Ishikawa (cell line): Measurements from ENCODE around the gene MSH5.

Source experiments
- CEBPB ChIP-seq: IDR thresholded peaks from 2 replicates; pipeline ENCODE4 v1.6.1; 2012
- CREB1 ChIP-seq: IDR thresholded peaks from 2 replicates; pipeline ENCODE4 v1.6.1; 2012; ENCODE audit warnings: low read depth
- EGR1 ChIP-seq: IDR thresholded peaks from 2 replicates; pipeline ENCODE4 v1.6.1; 2012
- EP300 ChIP-seq: IDR thresholded peaks from 2 replicates; pipeline ENCODE4 v1.6.1; 2012; ENCODE audit warnings: borderline replicate concordance
- FOXM1 ChIP-seq: IDR thresholded peaks from 2 replicates; pipeline ENCODE4 v1.6.1; 2012; ENCODE audit warnings: low read depth, borderline replicate concordance
- NFIC ChIP-seq: IDR thresholded peaks from 2 replicates; pipeline ENCODE4 v1.6.1; 2012
- RAD21 ChIP-seq: IDR thresholded peaks from 2 replicates; pipeline ENCODE4 v1.6.1; 2012; ENCODE audit warnings: low read depth
- TAF1 ChIP-seq: IDR thresholded peaks from 2 replicates; pipeline ENCODE4 v1.6.1; 2012; ENCODE audit warnings: low read depth, mild to moderate bottlenecking
- TCF12 ChIP-seq: IDR thresholded peaks from 2 replicates; pipeline ENCODE4 v1.6.1; 2012; ENCODE audit warnings: low read depth
- TEAD4 ChIP-seq: IDR thresholded peaks from 2 replicates; pipeline ENCODE4 v1.6.1; 2012
- YY1 ChIP-seq: IDR thresholded peaks from 2 replicates; pipeline ENCODE4 v1.6.1; 2012; ENCODE audit warnings: low read depth
- ZBTB7A ChIP-seq: IDR thresholded peaks from 2 replicates; pipeline ENCODE4 v1.6.1; 2012; ENCODE audit warnings: low read depth
- TF ChIP-seq, protein P1 (sequence below): IDR thresholded peaks from 2 replicates; pipeline ENCODE4 v1.6.1; 2012
- TF ChIP-seq, protein P2 (sequence below): IDR thresholded peaks from 2 replicates; pipeline ENCODE4 v1.6.1; 2012; ENCODE audit warnings: low read depth, mild to moderate bottlenecking
- TF ChIP-seq, protein P3 (sequence below): IDR thresholded peaks from 2 replicates; pipeline ENCODE4 v1.6.1; 2012

Gene MSH5

DNA sequence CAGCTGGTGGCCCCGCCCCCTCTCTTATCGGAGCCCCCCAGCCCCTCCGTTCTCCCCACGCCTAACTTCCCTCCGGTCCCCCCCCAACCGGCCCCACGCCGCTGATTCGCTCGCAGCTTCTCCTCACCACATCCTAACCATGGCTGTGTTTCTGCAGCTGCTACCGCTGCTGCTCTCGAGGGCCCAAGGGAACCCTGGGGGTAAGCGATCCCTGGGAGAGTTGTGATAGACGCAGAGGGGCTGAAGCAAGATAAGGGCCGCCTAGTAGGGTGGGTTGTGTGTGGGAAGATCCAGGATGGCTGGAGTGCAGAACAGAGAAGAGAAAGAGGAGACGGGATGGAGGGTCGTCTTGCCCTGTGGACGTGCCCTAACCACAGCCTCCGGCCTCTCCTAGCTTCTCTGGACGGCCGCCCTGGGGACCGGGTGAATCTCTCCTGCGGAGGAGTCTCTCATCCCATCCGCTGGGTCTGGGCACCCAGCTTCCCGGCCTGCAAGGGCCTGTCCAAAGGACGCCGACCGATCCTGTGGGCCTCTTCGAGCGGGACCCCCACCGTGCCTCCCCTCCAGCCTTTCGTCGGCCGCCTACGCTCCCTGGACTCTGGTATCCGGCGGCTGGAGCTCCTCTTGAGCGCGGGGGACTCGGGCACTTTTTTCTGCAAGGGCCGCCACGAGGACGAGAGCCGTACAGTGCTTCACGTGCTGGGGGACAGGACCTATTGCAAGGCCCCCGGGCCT, 16.4 kb upstream of the MSH5 start, which contains the start of gene MPIG6B:
Gene MPIG6B (plus strand): TSS at position 129 of the 735 bp plus-strand sequence. CDS start 11 bp downstream, at position 140.
- TF ChIP-seq TEAD4 (no peak), CREB1 (no peak), TCF12 (no peak), RAD21 (no peak), EP300 (no peak), TAF1 (no peak)
- TF ChIP-seq, protein P1, sequence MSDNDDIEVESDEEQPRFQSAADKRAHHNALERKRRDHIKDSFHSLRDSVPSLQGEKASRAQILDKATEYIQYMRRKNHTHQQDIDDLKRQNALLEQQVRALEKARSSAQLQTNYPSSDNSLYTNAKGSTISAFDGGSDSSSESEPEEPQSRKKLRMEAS, result no peak

DNA sequence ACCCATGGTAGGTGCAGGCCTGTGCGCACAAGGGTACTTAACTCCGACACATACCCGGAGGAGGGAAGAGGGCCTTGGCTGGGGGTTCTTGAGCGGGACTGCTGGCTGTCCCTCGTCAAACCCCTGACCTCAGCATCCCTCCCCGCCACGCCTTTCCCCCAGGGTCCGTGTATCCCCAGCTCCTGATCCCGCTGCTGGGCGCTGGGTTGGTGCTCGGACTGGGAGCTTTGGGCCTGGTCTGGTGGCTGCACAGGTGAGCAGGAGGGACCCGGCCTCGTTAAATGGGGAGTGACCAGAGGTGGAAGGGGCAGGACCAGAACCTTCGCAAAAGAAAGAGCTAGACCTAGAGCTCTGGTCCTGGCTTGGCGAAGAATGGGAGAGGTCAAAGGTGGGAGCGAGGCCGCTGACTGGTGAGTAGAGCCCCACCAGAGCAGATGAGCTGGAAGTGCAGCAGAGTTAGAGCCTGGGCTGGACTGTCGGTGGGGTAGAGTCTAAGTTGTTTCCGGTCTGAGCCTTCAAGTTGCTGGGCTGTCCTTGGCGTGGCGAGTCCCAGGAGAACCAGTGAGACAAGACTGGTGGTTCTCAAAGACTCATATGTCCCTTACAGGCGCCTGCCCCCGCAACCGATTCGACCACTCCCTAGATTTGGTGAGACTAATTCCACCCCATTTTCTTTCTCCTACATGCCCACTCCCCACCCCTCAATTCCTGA, 15.7 kb upstream of the MSH5 start:
- no peak for TF ChIP-seq CEBPB
- TF ChIP-seq, protein P2, sequence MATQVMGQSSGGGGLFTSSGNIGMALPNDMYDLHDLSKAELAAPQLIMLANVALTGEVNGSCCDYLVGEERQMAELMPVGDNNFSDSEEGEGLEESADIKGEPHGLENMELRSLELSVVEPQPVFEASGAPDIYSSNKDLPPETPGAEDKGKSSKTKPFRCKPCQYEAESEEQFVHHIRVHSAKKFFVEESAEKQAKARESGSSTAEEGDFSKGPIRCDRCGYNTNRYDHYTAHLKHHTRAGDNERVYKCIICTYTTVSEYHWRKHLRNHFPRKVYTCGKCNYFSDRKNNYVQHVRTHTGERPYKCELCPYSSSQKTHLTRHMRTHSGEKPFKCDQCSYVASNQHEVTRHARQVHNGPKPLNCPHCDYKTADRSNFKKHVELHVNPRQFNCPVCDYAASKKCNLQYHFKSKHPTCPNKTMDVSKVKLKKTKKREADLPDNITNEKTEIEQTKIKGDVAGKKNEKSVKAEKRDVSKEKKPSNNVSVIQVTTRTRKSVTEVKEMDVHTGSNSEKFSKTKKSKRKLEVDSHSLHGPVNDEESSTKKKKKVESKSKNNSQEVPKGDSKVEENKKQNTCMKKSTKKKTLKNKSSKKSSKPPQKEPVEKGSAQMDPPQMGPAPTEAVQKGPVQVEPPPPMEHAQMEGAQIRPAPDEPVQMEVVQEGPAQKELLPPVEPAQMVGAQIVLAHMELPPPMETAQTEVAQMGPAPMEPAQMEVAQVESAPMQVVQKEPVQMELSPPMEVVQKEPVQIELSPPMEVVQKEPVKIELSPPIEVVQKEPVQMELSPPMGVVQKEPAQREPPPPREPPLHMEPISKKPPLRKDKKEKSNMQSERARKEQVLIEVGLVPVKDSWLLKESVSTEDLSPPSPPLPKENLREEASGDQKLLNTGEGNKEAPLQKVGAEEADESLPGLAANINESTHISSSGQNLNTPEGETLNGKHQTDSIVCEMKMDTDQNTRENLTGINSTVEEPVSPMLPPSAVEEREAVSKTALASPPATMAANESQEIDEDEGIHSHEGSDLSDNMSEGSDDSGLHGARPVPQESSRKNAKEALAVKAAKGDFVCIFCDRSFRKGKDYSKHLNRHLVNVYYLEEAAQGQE, result no peak
- TF ChIP-seq RAD21, result no peak
- TF ChIP-seq TEAD4, result no peak
- TF ChIP-seq YY1, result no peak
- no peak for TF ChIP-seq CREB1
- no peak for TF ChIP-seq TAF1
- TF ChIP-seq, protein P1, result no peak
- no peak for TF ChIP-seq EP300
- no peak for TF ChIP-seq ZBTB7A
- TF ChIP-seq FOXM1, result no peak
- no peak for TF ChIP-seq NFIC
- TF ChIP-seq TCF12, result no peak
- TF ChIP-seq EGR1, result no peak
- TF ChIP-seq, protein P3, sequence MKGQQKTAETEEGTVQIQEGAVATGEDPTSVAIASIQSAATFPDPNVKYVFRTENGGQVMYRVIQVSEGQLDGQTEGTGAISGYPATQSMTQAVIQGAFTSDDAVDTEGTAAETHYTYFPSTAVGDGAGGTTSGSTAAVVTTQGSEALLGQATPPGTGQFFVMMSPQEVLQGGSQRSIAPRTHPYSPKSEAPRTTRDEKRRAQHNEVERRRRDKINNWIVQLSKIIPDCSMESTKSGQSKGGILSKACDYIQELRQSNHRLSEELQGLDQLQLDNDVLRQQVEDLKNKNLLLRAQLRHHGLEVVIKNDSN, result no peak

DNA sequence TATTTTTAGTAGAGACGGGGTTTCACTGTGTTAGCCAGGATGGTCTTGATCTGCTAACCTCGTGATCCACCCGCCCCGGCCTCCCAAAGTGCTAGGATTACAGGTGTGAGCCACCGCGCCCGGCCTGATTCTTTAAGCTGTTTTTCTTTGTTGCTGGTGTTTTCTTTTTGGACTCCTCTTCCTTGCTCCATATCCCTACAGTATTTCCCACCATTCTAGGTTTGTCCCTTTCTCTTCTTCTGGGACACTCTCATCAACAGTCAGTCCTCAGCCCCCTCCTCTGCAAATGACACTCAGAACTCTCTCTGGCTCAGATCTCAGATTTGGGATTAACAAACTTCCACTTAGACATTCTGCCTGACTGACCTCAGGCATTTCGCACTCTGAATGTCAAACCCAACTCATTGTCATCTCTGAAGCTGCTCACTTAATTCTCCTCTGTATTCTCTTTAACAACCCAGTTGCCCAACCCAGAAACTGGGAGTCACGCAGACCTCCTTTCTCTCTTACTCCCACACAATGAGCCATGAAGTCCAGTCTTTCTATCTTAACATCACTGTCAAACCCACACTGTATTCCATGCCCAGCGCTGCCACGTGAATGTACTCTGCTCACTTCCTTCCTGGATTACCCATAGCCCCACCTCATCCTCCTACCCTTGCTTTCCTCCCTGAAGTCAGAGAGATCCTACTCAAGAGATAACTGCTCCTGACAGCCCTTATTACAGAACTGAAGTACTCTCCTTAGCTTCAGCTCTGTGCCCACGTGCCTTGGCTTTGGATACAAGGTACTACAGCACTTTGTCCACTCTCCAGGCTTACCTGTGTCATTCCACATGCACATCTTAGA, 14.1 kb upstream of the MSH5 start:
- TF ChIP-seq FOXM1, result no peak

DNA sequence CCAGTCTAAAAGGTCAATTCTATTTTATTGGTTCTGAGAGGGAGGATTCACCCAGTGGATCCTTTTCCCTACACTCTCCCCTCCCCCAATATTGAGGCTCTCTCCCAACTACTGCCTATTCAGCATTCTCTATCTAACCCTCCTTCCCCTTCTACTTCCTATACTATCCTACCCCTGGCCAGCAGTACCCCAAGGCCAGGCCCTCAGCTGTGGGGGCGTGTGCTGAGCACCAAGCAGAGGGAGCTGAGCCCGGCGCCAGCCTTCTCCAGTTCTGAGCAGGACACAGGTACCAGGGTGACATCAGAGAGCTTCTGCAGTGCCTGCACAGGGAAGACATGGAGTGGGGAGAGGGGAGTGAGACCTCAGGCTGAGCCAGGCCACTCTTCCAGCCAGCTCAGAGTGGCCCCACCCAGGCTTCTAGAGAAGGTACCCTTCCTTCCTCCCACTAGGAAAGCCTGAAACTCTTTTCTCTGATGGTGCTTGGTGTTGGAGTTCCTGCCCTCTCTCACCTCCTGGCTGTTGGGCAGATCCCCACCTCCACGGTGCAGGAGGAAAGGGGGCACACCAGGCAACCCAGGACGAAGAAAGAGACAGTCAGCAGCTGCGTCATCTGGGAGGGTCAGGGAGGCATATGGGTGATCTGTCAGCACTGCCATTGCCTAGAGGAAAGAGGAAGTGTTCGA, 12.6 kb upstream of the MSH5 start:
- TF ChIP-seq EGR1, result no peak
- TF ChIP-seq TCF12, result no peak
- TF ChIP-seq ZBTB7A, result no peak
- no peak for TF ChIP-seq EP300
- no peak for TF ChIP-seq CREB1
- TF ChIP-seq TEAD4, result no peak
- TF ChIP-seq, protein P2, result no peak
- TF ChIP-seq, protein P1, result no peak
- no peak for TF ChIP-seq CEBPB
- TF ChIP-seq, protein P3, result no peak
- TF ChIP-seq FOXM1, result no peak
- no peak for TF ChIP-seq YY1
- no peak for TF ChIP-seq TAF1
- no peak for TF ChIP-seq RAD21
- TF ChIP-seq NFIC, result no peak
